Measurements from ENCODE around the gene TIAM2.

TIAM2 gene

GRCh38 chr6:155245831-155246230 is 250.7 kb downstream of the TIAM2 start:
- TF ChIP-seq CTCF (IDR thresholded peaks at IDR 0.05; ENCODE audit: borderline replicate concordance, extremely low read depth, low read length, poor library complexity, severe bottlenecking) = no peak
- TF ChIP-seq EZH2 (IDR thresholded peaks at IDR 0.05; ENCODE audit: borderline replicate concordance, low read depth, low read length, severe bottlenecking) = no peak

GRCh38 chr6:155246825-155247224 is 251.7 kb downstream of the TIAM2 start:
- H3K9ac ChIP-seq (ENCODE audit: low read depth, low read length) = no peak overlapping the region
- H3K4me2 ChIP-seq (ENCODE audit: insufficient read depth, low read length) = no peak overlapping the region
- peaks cover 19% of the 10 kb centered on the region; the same call in 1 of the 2 replicates for H3K36me3 ChIP-seq (ENCODE audit: insufficient read depth, low read length)
- H3K4me3 ChIP-seq (ENCODE audit: low read depth in 1 of 2, low read length in 2 of 2) = no peak overlapping the region
- DNase-seq (no peak), ATAC-seq (ENCODE audit: insufficient read depth, low read depth) (no peak)
- no peaks in the 10 kb centered on the region for H3K27me3 ChIP-seq (ENCODE audit: insufficient read depth, low read length, poor library complexity)
- H4K20me1 ChIP-seq (ENCODE audit: insufficient read depth, low read length) = no peaks in the 10 kb centered on the region
- H3K79me2 ChIP-seq (ENCODE audit: insufficient read depth, low read length) = no peaks in the 10 kb centered on the region
- no peaks in the 10 kb centered on the region for H3K9me3 ChIP-seq (ENCODE audit: insufficient read depth, low read length, severe bottlenecking)
- H3K27ac ChIP-seq (ENCODE audit: low read length) = no peak overlapping the region
- TF ChIP-seq EZH2 (IDR thresholded peaks at IDR 0.05; ENCODE audit: borderline replicate concordance, low read depth, low read length, severe bottlenecking) (no peak), CTCF (IDR thresholded peaks at IDR 0.05; ENCODE audit: borderline replicate concordance, extremely low read depth, low read length, poor library complexity, severe bottlenecking) (no peak)
- no peak overlapping the region for H2AFZ ChIP-seq (ENCODE audit: low read depth, low read length)
- H3K4me1 ChIP-seq (ENCODE audit: insufficient read depth, low read length) = no peaks in the 10 kb centered on the region

More at GRCh38 chr6:155245831-155246230, 250.7 kb downstream of the TIAM2 start:
- H3K9ac ChIP-seq (ENCODE audit: low read depth, low read length) = no peak overlapping the region
- peaks cover 17% of the 10 kb centered on the region; the same call in 1 of the 2 replicates for H3K36me3 ChIP-seq (ENCODE audit: insufficient read depth, low read length)
- H3K9me3 ChIP-seq (ENCODE audit: insufficient read depth, low read length, severe bottlenecking) = no peaks in the 10 kb centered on the region
- no peaks in the 10 kb centered on the region for H3K79me2 ChIP-seq (ENCODE audit: insufficient read depth, low read length)
- no peak overlapping the region for H3K4me2 ChIP-seq (ENCODE audit: insufficient read depth, low read length)
- no peak overlapping the region for H3K4me3 ChIP-seq (ENCODE audit: low read depth in 1 of 2, low read length in 2 of 2)
- no peak for DNase-seq
- no peaks in the 10 kb centered on the region for H3K4me1 ChIP-seq (ENCODE audit: insufficient read depth, low read length)
- ATAC-seq (ENCODE audit: insufficient read depth, low read depth) = no peak
- no peaks in the 10 kb centered on the region for H4K20me1 ChIP-seq (ENCODE audit: insufficient read depth, low read length)
- no peak overlapping the region for H3K27ac ChIP-seq (ENCODE audit: low read length)
- H2AFZ ChIP-seq (ENCODE audit: low read depth, low read length) = no peak overlapping the region
- no peaks in the 10 kb centered on the region for H3K27me3 ChIP-seq (ENCODE audit: insufficient read depth, low read length, poor library complexity)

- no peaks in the 10 kb centered on the region for H3K27me3 ChIP-seq (ENCODE audit: insufficient read depth, low read length, poor library complexity)
- no peak overlapping the region for H3K27ac ChIP-seq (ENCODE audit: low read length)
- no peak overlapping the region for H3K4me2 ChIP-seq (ENCODE audit: insufficient read depth, low read length)
- DNase-seq (no peak), ATAC-seq (ENCODE audit: insufficient read depth, low read depth) (no peak)
- no peaks in the 10 kb centered on the region for H3K9me3 ChIP-seq (ENCODE audit: insufficient read depth, low read length, severe bottlenecking)
- TF ChIP-seq CTCF (IDR thresholded peaks at IDR 0.05; ENCODE audit: borderline replicate concordance, extremely low read depth, low read length, poor library complexity, severe bottlenecking) (no peak), EZH2 (IDR thresholded peaks at IDR 0.05; ENCODE audit: borderline replicate concordance, low read depth, low read length, severe bottlenecking) (no peak)
- H3K4me3 ChIP-seq (ENCODE audit: low read depth in 1 of 2, low read length in 2 of 2) = no peak overlapping the region
- no peaks in the 10 kb centered on the region for H3K79me2 ChIP-seq (ENCODE audit: insufficient read depth, low read length)
- H4K20me1 ChIP-seq (ENCODE audit: insufficient read depth, low read length) = no peaks in the 10 kb centered on the region
- no peak overlapping the region for H3K9ac ChIP-seq (ENCODE audit: low read depth, low read length)
- H3K4me1 ChIP-seq (ENCODE audit: insufficient read depth, low read length) = no peaks in the 10 kb centered on the region
- H3K36me3 ChIP-seq (ENCODE audit: insufficient read depth, low read length) = peaks cover 26% of the 10 kb centered on the region; the same call in 1 of the 2 replicates
- no peak overlapping the region for H2AFZ ChIP-seq (ENCODE audit: low read depth, low read length)
These were observed 252.5 kb downstream of the TIAM2 start for GRCh38 chr6:155247618-155248007.

Data from DND-41 (cell line).